K562 (cell line): ENCODE data around the gene IQCK. TPM values are rescaled to one million over a fixed set of nuclear protein-coding genes. Genes with fewer than 3 reads are reported as not detected.

Experiments
- ATAC-seq: fragments of 200-7000 bp; cut with Tn5 transposase; 3 replicates; pipeline ENCODE4 v1.9.1; 2020; ENCODE audit warnings: moderate library complexity
- BruUV-seq: library from RNA; stranded (reverse); fragments of 400-500 nt; replicated peaks from 2 replicates; lab custom pipeline; 2021; lab: Mats Ljungman, UMichigan
- CTCF ChIA-PET: fragments of 300-600 bp; formaldehyde crosslinking; extraction: SDS; loops from one replicate; lab custom pipeline; 2021; ENCODE audit warnings: low intra/inter-chr PET ratio; lab: Yijun Ruan, JAX
- POLR2A ChIA-PET: fragments of 300-600, 350-650 bp; sonication (Branson Sonifier 250); formaldehyde crosslinking; extraction: SDS; loops from one replicate; lab custom pipeline; 2021; ENCODE audit warnings: antibody characterized with exemption, inconsistent platforms; lab: Yijun Ruan, JAX
- DNase-seq, 4 experiments: peaks; one replicate each; pipeline versions ENCODE4 v3.0.0 to v3.0.0-alpha.2; 2011 to 2018; ENCODE audit warnings: low spot score in 3 of 4, mixed read lengths in 3 of 4; ENCODE audit errors: extremely low read depth in 1 of 4
- FAIRE-seq: peaks from 2 replicates; lab custom pipeline; 2011; peaks lifted over from hg19 to GRCh38; lab: Jason Lieb, UNC
- H2AFZ ChIP-seq: 2 replicates; pipeline ENCODE4 v1.6.0; 2011; ENCODE audit warnings: low read depth, low read length, control low read depth, inconsistent platforms
- H3K27ac ChIP-seq: fragments of 200-600 bp; 3 replicates; pipeline ENCODE4 v1.8.0; 2011; ENCODE audit warnings: low read depth, mild to moderate bottlenecking, control low read depth, inconsistent platforms, low read length, moderate library complexity, mixed read lengths; ENCODE audit errors: extremely low read depth
- H3K27me3 ChIP-seq, 2 experiments: fragments of 300-600 bp in 1 of 2; 2 replicates in 1 of 2; 3 replicates in 1 of 2; pipeline versions ENCODE4 v1.6.0 to v1.8.0; 2011; ENCODE audit warnings: inconsistent platforms in 2 of 2, low read length in 2 of 2, mild to moderate bottlenecking in 1 of 2, mixed read lengths in 1 of 2, moderate library complexity in 1 of 2; ENCODE audit not compliant: control insufficient read depth in 2 of 2, insufficient read depth in 2 of 2
- H3K36me3 ChIP-seq: fragments of 300-600 bp; 3 replicates; pipeline ENCODE4 v1.8.0; 2011; ENCODE audit warnings: mild to moderate bottlenecking, low read length, inconsistent platforms; ENCODE audit not compliant: control insufficient read depth, insufficient read depth
- H3K4me1 ChIP-seq, 2 experiments: fragments of 200-600 bp in 1 of 2; replicated peaks in 1 of 2; 2 replicates in 1 of 2; 3 replicates in 1 of 2; pipeline versions ENCODE4 v1.5.1 to v1.8.0; 2011; ENCODE audit warnings: inconsistent platforms in 2 of 2, low read length in 2 of 2, mild to moderate bottlenecking in 1 of 2, mixed read lengths in 1 of 2, moderate library complexity in 1 of 2; ENCODE audit not compliant: control insufficient read depth in 2 of 2, insufficient read depth in 2 of 2
- H3K4me2 ChIP-seq: 2 replicates; pipeline ENCODE4 v1.6.1; 2011; ENCODE audit warnings: low read length, control low read depth, inconsistent platforms, mixed read lengths; ENCODE audit not compliant: insufficient read depth
- H3K4me3 ChIP-seq: fragments of 200-600 bp; sonication (generic), shearing (Covaris generic); 2 replicates; pipeline ENCODE4 v1.5.1; 2016; ENCODE audit warnings: control low read depth, inconsistent platforms
- H3K79me2 ChIP-seq: fragments of 200-600 bp; 3 replicates; pipeline ENCODE4 v1.8.0; 2011; ENCODE audit warnings: low read length, inconsistent platforms; ENCODE audit not compliant: control insufficient read depth, insufficient read depth
- H3K9ac ChIP-seq, 2 experiments: 2 replicates each; pipeline versions ENCODE4 v1.6.0 to v1.6.1; 2011; ENCODE audit warnings: low read depth in 2 of 2, low read length in 2 of 2, control low read depth in 1 of 2, inconsistent platforms in 1 of 2, mild to moderate bottlenecking in 1 of 2, mixed read lengths in 1 of 2; ENCODE audit not compliant: insufficient read depth in 1 of 2
- H3K9me1 ChIP-seq: one replicate; pipeline ENCODE4 v1.6.0; 2011; ENCODE audit warnings: inconsistent platforms, mild to moderate bottlenecking, low read length, moderate library complexity; ENCODE audit not compliant: control insufficient read depth, insufficient read depth
- H3K9me3 ChIP-seq: replicated peaks from 2 replicates; pipeline ENCODE4 v1.5.1; 2011; ENCODE audit warnings: low read depth, low read length, inconsistent platforms; ENCODE audit not compliant: control insufficient read depth, insufficient read depth
- H4K20me1 ChIP-seq: replicated peaks from 2 replicates; pipeline ENCODE4 v1.6.1; 2011; ENCODE audit warnings: low read length, inconsistent platforms, mixed read lengths; ENCODE audit not compliant: control insufficient read depth, insufficient read depth
- ADNP ChIP-seq: fragments of 200-800 bp; sonication (Bioruptor generic); IDR thresholded peaks from 2 replicates; pipeline ENCODE4 v1.6.1; 2016; ENCODE audit warnings: missing genetic modification characterization, missing compliant biosample characterization
- BRCA1 ChIP-seq, 2 experiments: fragments of 450-650 bp in 1 of 2; sonication (generic) in 1 of 2; formaldehyde crosslinking in 1 of 2; IDR thresholded peaks; 2 replicates each; pipeline versions ENCODE4 v1.5.0 to v1.6.1; 2017 to 2020; ENCODE audit warnings: mild to moderate bottlenecking in 1 of 2, missing genetic modification reagents in 1 of 2
- E2F8 ChIP-seq: fragments of 450-650 bp; IDR thresholded peaks from 2 replicates; pipeline ENCODE4 v1.7.1; 2018; ENCODE audit warnings: mild to moderate bottlenecking, low read depth; ENCODE audit not compliant: partially characterized antibody
- GATAD2B ChIP-seq: fragments of 450-650 bp; IDR thresholded peaks from 2 replicates; pipeline ENCODE4 v1.6.1; 2017; ENCODE audit warnings: mild to moderate bottlenecking, borderline replicate concordance
- MECOM ChIP-seq: fragments of 250-450 bp; sonication (Bioruptor Pico); IDR thresholded peaks from 2 replicates; pipeline ENCODE4 v1.8.0; 2022; ENCODE audit warnings: inconsistent platforms
- SIN3B ChIP-seq: fragments of 450-650 bp; IDR thresholded peaks from 2 replicates; pipeline ENCODE4 v1.6.1; 2017; ENCODE audit warnings: low read depth, mild to moderate bottlenecking, moderate library complexity
- TCFL5 ChIP-seq: fragments of 250-450 bp; sonication (Bioruptor Pico); conservative IDR thresholded peaks from 2 replicates; pipeline ENCODE4 v1.6.1; 2021; ENCODE audit warnings: mild to moderate bottlenecking, moderate library complexity, matching md5 sums
- TEAD1 ChIP-seq, 2 experiments: fragments of 450-650 bp in 1 of 2; sonication (generic) in 1 of 2; formaldehyde crosslinking; IDR thresholded peaks; 2 replicates each; pipeline versions ENCODE4 v1.4.0 to v1.8.0; 2020 to 2022; ENCODE audit warnings: mild to moderate bottlenecking in 2 of 2, missing genetic modification reagents in 1 of 2
- ZBTB34 ChIP-seq: fragments of 250-450 bp; sonication (Bioruptor Pico); IDR thresholded peaks from 2 replicates; pipeline ENCODE4 v1.8.0; 2021; ENCODE audit warnings: mild to moderate bottlenecking, moderate library complexity
- ZNF24 ChIP-seq: fragments of 450-650 bp; IDR thresholded peaks from 2 replicates; pipeline ENCODE4 v1.6.1; 2016
- ZSCAN29 ChIP-seq: fragments of 450-650 bp; IDR thresholded peaks from 2 replicates; pipeline ENCODE4 v1.6.1; 2017
- WGBS: fragments of 100-300 bp; shearing (Covaris generic); methylation state at CpG from one replicate; pipeline ENCODE4 v1.1.6; 2016; ENCODE audit warnings: low coverage, mixed read lengths; ENCODE audit not compliant: insufficient coverage; ENCODE audit errors: missing lambda C conversion rate; 5-methylcytosine and 5-hydroxymethylcytosine counted together
- in situ Hi-C: fragments of 300-500 bp; cut with MboI; formaldehyde crosslinking; loops from 4 replicates; pipeline ENCODE4 v1.15.0; 2018; ENCODE audit warnings: inconsistent platforms, mixed read lengths
- intact Hi-C: fragments of 100-400 bp; cut with micrococcal nuclease; formaldehyde crosslinking; loops from 2 replicates; pipeline ENCODE4 v1.14.2; 2022
- polyA plus RNA-seq, 8 experiments: library from polyadenylated mRNA; depleted of rRNA in 4 of 8; stranded (reverse) in 5 of 8; unstranded in 3 of 8; fragments of >200 nt; fragmentation: Nextera tagmentation in 2 of 8; fragmentation: Illumina TruSeq in 1 of 8; extraction: Ambion mirVana in 2 of 8; extraction: Trizol in 1 of 8; gene quantifications; 2 replicates each; pipeline versions ENCODE4 v1.2.1 to v1.2.3, GENCODE V29; 2011 to 2014; ENCODE audit warnings: inconsistent platforms in 1 of 8, missing spikeins in 1 of 8
- total RNA-seq, 7 experiments: library from RNA; depleted of rRNA in 6 of 7; stranded (reverse); fragments of >200 nt in 6 of 7; fragmentation: Illumina TruSeq in 2 of 7; extraction: Trizol in 2 of 7; gene quantifications; 2 replicates each; pipeline versions ENCODE4 v1.2.1 to v1.2.3, GENCODE V29; 2011 to 2021; ENCODE audit warnings: low replicate concordance in 1 of 7
- TF ChIP-seq, protein P1 (sequence below): fragments of 450-650 bp; IDR thresholded peaks from 2 replicates; pipeline ENCODE4 v1.6.1; 2016; ENCODE audit warnings: mild to moderate bottlenecking

Gene IQCK
- total and polyA plus RNA-seq, 9 of the 15 experiments (the other 6 are each of a cell fraction or from before 2014, with no cell fraction given), result 5.2 to 12.2 (median 7.3) TPM

GRCh38 chr16:19881783-19882182 lies 163.7 kb downstream of the IQCK start:
- Histone ChIP-seq H3K9me1 (no peaks in the 10 kb centered on the region), H3K4me3 (no peak overlapping the region), H3K27ac (no peak overlapping the region), H2AFZ (no peak overlapping the region), H3K79me2 (no peaks in the 10 kb centered on the region), H3K9me3 (no peaks in the 10 kb centered on the region), H3K36me3 (no peaks in the 10 kb centered on the region), H3K27me3 (peaks cover 0 to 32% of the 10 kb centered on the region in 2 experiments; a peak in 3 of 5 replicates), H3K9ac (no peak overlapping the region), H3K4me2 (no peak overlapping the region), H3K4me1 (peaks cover 3 to 25% of the 10 kb centered on the region in 2 experiments; a peak in 3 of 5 replicates), H4K20me1 (peaks cover 9% of the 10 kb centered on the region)
- ATAC-seq (no peak), DNase-seq (no peak), FAIRE-seq (no peak)
- 20% methylated on average over 6 of the region's 6 CpGs for WGBS
- no TSS peak for BruUV-seq
- intact Hi-C loops, result loop anchor here (5.0 to 10.0 kb wide), 2 partner anchors 159 to 497 kb away; no protein-coding TSS in a partner anchor
- TF ChIP-seq TCFL5 (no peak), ZBTB34 (CRISPR knock-in tag) (no peak), GATAD2B (no peak), BRCA1 (IDR thresholded peaks at IDR 0.05) (no peak), BRCA1 (CRISPR knock-in tag; IDR thresholded peaks at IDR 0.05) (no peak), SIN3B (no peak), ZSCAN29 (no peak), MECOM (CRISPR knock-in tag) (no peak), ZNF24 (no peak), ADNP (no peak), E2F8 (no peak), TEAD1 (CRISPR knock-in tag; IDR thresholded peaks at IDR 0.05) (no peak)
- TF ChIP-seq, protein P1, sequence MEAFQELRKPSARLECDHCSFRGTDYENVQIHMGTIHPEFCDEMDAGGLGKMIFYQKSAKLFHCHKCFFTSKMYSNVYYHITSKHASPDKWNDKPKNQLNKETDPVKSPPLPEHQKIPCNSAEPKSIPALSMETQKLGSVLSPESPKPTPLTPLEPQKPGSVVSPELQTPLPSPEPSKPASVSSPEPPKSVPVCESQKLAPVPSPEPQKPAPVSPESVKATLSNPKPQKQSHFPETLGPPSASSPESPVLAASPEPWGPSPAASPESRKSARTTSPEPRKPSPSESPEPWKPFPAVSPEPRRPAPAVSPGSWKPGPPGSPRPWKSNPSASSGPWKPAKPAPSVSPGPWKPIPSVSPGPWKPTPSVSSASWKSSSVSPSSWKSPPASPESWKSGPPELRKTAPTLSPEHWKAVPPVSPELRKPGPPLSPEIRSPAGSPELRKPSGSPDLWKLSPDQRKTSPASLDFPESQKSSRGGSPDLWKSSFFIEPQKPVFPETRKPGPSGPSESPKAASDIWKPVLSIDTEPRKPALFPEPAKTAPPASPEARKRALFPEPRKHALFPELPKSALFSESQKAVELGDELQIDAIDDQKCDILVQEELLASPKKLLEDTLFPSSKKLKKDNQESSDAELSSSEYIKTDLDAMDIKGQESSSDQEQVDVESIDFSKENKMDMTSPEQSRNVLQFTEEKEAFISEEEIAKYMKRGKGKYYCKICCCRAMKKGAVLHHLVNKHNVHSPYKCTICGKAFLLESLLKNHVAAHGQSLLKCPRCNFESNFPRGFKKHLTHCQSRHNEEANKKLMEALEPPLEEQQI, result no peak
- in situ Hi-C loops, result loop anchor here (25.0 kb wide), 1 partner anchor 494 kb away; no protein-coding TSS in a partner anchor
- CTCF ChIA-PET, result no interaction called here
- POLR2A ChIA-PET, result interaction anchor here (0.8 kb wide), 1 partner anchor 11 kb away, joined by 4 read pairs; no protein-coding TSS in a partner anchor
